ENCODE measurements around the gene NAA80.
"Not testable (repeated sequence)": the region's sequence is repeated elsewhere in the genome, so short reads cannot be mapped to it uniquely, and the experiment has no call there.

The NAA80 gene

DNA sequence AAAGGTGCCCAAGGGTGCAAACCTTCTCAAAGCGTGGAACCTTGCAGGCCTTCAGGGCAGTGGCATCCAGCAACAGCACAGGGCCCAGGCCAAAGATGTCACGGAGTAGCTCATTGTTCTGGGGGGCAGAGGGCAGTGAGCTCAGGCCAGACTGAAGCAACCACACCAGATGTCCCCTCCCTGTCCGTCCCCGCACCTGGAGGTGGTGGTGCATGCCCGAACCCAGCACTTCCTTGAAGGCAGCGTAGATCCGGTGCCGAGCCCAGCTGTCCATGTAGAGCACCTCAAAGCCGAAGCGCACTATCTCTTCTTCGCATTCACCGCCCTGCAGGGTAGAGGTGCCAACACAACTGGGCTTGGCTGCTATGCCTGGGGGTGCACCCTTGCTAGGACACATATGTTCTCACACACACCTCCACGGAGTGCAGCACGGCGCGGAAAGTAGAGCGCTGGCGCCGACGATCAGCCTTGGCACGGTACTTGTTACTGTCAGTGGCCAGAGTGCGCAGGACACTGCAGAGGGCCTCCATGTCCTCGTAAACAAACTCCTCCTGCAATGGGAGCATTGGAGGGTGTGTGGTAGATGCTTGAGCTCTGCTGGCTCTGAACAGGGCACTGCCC, 10.7 kb downstream of the NAA80 start:
- DNase-seq: no peak

DNA sequence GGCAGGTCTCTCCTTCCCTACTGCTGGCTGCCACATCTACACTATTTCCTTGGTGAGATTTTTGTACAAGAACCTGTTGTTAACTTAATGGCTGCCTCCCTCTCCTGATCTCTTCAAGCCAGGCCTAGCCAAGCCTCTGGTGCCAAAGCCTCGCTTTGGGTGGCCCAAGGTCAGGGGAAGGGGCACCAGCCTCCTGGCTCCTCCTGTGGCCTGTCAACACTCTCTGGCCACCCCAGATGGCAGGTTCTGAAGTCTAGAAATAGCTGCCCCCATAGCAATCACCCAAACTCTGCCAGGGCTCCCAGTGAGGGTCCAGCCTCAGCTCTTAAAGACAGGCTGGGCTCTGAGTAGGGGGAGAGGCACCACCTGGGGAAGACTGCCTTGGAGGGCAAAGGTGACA, 11.9 kb downstream of the NAA80 start:
- DNase-seq: no peak

DNA sequence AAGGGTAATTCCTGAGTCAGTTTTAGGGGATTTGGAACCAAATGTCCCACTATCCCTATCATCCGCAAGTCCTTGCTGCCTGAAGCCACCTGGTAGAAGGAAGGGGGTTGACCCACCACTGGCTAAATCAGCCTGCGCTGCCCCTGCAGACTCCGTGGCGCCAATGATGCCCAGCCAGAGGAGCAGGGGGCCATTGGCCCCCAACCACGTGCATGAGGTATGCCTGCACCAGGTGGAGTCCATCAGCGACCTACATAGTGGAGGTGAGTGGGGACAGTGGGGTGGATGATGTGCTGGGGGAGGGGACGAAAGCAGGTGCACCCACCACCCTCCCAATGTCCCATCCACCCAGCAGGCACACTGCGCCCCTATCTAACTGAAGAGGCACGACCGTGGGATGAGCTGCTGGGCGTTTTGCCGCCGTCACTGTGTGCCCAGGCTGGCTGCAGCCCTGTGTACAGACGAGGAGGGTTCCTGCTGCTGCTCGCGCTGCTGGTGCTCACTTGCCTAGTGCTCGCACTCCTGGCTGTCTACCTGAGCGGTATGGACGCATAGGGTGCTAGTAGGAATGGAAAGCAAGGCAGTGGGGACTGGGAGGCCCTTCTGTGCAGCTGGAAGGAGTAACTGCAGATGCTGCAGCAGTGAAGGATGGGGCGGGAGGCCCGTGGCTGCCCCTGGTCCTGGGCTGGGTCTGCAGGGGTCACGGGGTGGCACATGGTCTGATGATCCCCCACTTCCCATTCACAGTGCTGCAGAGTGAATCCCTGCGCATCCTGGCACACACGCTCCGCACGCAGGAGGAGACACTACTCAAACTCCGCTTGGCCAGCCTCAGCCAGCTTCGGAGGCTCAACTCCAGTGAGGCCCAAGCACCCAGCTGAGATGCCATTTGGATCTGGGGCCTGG, 12.6 kb downstream of the NAA80 start:
- DNase-seq: no peak

DNA sequence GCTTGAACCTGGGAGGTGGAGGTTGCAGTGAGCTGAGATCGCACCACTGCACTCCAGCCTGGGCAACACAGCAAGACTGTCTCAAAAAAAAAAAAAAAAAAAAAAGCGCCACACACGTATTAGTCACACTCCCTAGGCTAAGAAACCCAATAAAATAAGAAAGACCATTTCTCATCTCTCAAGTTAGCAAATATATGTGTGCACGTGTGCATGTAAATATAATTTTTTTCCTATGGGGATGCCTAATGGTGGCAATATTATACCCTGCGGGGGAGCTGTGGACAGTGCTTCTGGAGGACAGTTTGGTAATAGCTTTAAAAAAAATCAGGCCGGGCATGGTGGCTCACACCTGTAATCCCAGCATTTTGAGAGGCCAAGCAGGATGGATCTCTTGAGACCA, 15.1 kb downstream of the NAA80 start:
- DNase-seq: not testable (repeated sequence)

DNA sequence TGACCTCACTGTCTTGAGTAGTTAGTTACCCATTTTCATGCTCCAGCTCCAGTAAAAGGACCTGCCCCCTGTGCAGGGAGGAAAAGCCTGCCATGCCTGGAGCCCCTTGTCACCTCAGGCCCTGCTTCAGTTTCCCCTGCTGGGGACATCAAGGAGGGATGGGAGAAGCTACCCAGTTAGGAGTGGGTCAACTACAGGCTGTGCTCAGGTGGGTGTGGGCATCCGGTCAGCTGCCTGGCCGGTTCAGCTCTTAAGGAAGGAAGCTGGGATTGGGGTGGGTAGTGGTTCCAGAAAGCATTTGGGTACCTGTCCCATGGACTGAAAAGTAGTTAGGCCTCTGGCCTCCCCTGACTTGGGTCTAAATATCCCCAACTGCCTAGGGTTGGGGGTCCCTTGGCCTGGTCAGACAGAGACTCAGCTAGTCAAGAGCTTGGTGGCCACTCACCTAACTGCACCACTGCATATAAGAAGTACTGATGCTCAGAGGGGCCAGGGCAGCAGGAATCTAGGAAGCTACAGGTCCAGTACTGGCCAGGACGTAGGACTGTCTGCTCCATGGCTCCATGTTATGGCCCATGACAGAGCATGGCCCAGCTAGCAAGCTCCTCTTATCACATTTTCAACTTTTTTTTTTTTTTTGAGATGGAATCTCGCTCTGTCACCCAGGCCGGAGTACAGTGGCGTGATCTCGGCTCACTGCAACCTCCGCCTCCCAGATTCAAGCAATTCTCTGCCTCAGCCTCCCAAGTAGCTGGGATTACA, 19.8 kb downstream of the NAA80 start:
- no peak for DNase-seq

DNA sequence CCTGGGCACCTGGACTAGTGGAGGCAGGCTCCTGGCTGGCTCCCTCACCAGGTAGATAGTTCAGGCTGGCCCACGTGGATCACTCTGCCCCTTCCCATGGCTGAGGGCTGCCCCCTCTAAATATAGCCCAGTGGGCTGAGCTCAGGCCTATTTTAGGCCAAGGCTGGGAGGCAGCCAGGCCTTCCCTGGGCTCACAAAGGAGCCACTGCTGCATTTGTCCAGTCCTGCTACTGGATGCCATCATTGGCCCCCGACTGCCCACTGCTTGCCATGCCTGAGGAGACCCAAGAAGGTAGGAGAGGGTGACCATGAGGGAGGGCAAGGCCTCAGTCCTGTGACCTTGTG, 20.4 kb downstream of the NAA80 start, which contains the start of gene LSMEM2:
LSMEM2 (plus strand) TSS at position 208 of the 345 bp plus-strand sequence; CDS start at position 235, 27 bp downstream.
- no peak for DNase-seq

DNA sequence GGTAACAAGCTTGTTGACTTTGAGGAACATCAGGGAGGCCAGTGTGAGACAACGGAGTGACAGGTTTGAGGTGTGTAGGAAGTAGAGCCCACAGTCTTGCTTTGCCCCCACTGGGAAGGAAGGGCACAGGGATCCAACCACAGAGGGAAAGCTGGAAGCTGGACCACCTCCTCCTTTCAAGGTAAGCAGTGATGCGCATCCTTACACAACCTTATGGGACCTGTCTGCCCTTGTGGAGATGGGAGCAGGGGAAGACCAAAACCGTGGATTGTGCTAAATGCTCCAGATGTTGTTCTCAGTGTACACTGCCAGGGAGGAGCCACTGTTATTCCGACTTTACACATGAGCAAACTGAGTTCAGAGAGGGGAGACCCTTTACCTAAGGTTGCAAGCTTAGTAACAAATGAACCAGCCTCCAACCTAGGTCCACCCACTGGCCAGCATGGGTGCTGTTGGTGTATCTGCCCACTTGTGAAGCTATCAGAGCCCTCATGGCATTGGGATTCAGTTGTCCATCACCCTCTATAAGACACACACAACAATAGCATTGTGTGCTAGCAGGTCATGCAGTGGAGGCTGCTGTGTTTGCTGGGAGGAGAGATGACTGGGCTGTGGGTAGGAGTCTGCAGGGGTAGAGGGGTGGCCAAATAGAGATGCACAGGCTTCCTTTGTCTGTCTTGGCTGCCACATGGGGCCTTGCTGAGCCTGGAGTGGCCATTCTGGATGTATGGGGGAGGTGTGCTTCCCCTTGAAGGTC, 20.9 kb downstream of the NAA80 start:
- DNase-seq: no peak

DNA sequence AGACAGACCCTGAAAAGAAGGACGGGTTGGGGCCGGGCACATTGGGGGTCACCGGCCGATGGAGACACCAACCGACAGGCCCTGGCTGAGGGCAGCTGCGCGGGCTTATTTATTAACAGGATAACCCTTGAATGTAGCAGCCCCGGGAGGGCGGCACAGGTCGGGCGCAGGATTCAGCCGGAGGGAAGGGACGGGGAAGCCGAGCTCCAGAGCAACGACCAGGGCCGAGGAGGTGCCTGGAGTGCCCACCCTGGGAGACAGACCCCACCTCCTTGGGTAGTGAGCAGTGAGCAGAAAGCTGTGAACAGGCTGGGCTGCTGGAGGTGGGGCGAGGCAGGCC, 22.5 kb downstream of the NAA80 start:
- DNase-seq: no peak

DNA sequence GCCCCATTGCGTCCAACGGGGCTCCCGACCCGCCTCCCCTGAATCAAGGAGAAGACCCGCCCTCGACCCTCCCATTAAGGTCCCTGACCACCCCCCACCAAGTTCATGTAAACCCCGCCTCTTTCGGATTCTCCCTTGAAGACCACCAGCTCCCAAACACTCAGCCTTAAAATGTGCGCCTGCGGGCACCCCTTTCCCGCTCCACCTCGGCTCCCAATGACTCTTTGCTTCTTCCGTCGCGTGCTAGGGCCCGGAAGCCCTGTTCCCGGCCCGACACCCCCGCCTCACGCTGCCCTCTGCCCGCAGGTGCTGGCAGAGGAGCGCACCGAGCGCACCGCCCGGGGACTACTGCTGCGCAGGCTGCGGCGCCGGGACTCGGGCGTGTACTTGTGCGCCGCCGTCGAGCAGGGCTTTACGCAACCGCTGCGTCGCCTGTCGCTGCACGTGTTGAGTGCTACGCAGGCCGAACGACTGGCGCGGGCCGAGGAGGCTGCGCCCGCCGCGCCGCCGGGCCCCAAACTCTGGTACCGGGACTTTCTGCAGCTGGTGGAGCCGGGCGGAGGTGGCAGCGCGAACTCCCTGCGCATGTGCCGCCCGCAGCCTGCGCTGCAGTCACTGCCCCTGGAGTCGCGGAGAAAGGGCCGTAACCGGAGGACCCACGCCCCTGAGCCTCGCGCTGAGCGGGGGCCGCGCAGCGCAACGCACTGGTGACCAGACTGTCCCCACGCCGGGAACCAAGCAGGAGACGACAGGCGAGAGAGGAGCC, 23.0 kb downstream of the NAA80 start:
- no peak for DNase-seq

DNA sequence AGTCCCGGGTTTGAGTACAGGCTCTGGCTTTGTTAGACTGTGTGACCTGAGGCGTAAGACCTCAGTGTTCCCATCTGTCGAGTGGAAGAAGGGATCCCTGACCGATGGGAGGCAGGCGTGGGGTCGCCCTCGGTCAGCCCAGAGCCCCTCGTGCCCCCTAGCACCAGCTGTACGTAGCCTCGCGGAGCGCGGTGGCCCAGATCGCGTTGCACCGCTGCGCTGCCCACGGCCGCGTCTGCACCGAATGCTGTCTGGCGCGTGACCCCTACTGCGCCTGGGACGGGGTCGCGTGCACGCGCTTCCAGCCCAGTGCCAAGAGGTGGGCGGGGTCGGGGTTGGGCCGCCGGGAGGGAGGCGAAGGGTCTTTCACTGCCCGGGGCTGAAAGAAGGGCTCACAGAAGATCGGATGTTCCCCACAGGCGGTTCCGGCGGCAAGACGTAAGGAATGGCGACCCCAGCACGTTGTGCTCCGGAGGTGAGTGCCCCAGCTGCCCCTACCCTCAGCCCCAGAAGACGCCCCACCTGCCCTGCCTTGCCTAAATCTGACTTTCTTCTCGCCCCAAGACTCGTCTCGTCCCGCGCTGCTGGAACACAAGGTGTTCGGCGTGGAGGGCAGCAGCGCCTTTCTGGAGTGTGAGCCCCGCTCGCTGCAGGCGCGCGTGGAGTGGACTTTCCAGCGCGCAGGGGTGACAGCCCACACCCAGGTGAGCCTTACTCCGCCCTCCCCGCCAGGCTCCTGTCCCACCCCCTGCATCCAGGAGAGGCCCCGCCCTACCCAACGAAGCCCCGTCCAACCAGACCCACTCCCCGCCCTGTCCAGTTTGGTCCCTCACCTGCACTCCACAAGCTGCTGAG, 23.8 kb downstream of the NAA80 start:
- no peak for DNase-seq

DNA sequence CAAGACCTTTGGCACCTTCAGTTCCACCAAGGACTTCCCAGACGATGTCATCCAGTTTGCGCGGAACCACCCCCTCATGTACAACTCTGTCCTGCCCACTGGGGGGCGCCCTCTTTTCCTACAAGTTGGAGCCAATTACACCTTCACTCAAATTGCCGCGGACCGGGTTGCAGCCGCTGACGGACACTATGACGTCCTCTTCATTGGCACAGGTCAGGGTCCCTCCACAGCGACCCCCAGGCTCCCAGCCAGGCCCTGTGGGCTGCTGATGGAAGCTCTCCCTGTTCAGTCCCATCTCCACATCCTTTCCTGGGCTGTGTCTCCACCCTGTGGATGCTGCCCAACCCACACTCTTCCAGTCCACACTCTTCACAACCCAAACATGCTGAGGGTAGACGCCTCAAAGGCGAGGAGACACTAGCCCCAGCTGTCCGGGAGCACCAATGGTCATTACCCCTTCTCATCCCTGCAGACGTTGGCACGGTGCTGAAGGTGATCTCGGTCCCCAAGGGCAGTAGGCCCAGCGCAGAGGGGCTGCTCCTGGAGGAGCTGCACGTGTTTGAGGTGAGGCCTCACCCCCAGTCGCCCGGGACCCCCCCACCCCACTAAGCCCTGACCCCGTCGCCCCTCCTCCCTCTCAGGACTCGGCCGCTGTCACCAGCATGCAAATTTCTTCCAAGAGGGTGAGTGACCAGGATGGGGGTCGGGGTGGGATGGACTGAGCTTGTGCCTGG, 24.7 kb downstream of the NAA80 start:
- DNase-seq: no peak

DNA sequence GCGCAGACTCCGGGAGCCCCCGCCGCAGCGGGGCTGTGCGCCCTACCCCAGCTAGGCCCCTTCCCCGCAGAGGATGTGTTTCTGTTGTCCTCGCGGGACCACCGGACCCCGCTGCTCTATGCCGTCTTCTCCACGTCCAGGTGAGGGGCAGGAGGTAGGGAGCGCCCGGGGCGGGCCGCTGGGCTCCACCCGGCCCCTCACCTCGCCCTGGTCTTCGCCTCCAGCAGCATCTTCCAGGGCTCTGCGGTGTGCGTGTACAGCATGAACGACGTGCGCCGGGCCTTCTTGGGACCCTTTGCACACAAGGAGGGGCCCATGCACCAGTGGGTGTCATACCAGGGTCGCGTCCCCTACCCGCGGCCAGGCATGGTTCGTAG, 25.5 kb downstream of the NAA80 start:
- no peak for DNase-seq

DNA sequence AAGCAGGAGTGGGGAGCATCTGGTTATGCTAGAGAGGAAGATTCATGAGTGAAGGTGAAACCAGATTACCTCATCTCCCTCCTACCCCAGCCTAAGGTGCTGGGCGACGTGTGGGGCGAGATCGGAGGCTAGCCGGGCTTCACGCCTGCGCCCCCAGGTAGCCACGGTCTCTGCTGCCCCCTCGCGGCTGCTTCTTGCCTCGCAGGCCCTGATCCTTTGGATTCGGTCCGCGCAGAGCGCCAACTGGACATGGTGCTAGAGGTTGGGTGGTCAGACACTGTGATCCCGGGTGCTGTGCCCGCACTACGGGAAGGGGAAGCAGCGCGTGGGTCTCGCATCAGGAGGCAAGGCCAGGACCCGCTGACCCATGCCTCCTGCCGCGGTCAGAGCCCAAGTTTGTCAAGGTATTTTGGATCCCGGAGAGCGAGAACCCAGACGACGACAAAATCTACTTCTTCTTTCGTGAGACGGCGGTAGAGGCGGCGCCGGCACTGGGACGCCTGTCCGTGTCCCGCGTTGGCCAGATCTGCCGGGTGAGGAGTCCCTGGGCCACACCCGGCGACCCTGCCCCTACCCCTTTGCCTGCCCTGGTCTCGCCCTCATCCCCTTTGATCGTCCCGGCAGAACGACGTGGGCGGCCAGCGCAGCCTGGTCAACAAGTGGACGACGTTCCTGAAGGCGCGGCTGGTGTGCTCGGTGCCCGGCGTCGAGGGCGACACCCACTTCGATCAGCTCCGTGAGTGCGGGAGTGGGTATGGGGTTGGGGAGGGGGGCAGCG, 26.1 kb downstream of the NAA80 start:
- no peak for DNase-seq

DNA sequence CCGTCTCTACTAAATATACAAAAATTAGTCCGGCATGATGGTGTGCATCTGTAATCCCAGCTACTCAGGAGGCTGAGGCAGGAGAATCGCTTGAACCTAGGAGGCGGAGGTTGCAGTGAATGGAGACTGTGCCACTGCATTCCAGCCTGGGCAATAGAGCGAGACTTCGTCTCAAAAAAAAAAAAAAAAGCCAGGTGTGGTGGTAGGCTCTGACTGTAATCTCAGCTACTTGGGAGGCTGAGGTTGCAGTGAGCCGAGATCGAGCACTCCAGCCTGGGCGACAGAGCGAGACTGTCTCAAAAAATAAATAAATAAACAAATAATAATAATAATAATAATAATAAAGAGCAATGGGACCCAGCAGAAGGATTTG, 26.7 kb downstream of the NAA80 start:
- not testable (repeated sequence) for DNase-seq

DNA sequence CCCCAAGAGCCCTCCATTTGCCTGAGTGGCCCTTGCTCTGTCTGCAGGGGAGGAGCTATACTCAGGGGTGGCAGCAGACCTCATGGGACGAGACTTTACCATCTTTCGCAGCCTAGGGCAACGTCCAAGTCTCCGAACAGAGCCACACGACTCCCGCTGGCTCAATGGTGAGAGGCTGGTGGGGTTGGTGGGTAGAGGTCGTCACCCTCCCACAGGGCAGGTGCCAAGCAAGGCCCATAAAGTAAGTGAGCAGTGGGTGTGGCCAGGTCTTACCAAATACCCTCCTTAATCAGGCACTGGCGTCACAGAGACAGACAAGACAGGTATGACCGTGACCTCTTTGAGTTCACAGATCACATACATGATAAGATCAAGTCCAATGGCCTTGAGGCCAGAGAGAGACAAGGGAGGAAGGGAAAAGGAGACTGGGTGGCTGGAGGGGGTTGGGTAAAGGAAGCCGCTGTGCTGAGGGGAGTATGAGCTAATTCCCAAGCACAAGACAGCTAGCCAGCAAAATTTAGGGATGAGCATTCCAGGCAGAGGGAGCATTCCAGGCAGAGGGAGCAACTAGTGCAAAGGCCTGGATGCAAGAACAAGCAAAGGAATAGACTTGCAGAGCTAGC, 27.8 kb downstream of the NAA80 start:
- DNase-seq: no peak

DNA sequence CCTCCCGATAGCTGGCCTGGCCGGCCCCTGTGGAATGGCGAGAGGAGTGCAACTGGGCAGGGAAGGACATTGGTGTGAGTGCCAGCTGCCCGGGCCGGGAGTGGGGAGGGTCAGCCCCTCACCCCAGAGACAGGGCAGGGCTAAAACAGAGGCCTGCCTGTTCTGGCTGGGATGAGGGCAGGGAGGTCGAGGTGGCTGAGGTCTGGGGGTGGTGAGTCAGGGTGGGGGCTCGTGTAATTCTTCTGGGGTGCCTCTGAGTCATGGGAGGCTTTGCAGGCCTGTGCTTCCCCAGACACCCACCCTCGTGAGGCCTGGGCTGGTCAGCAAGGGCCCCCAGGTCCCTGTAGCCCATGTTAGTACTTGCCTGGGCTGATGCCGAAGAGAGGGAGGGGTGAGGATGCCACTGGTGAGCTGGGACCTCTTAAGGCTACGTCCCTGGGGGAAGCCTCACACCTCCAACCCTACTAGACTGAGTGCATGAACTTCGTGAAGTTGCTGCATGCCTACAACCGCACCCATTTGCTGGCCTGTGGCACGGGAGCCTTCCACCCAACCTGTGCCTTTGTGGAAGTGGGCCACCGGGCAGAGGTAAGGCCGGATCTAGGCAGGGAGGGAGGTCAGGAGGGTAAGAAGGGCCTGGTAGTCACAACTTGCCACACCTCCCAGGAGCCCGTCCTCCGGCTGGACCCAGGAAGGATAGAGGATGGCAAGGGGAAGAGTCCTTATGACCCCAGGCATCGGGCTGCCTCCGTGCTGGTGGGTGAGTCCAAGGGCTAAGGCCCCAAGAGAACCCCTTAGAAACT, 28.6 kb downstream of the NAA80 start:
- DNase-seq: no peak

DNA sequence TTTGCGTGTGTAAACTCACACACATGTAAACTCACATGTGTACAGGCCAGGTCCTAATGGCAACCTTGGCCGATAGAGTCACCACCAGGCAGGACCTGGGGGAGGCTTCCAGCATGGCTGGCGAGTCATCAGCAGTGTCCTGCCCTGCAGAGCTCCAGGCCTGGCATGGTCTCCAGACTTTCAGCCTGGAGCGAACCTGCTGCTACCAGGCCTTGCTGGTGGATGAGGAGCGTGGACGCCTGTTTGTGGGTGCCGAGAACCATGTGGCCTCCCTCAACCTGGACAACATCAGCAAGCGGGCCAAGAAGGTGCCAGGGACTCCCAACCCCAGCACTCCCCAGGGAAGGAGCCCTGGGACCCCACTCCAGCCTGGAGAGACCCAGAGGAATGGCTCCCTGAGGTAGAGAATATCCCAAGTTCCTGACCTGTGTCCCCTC, 29.2 kb downstream of the NAA80 start:
- DNase-seq: no peak

DNA sequence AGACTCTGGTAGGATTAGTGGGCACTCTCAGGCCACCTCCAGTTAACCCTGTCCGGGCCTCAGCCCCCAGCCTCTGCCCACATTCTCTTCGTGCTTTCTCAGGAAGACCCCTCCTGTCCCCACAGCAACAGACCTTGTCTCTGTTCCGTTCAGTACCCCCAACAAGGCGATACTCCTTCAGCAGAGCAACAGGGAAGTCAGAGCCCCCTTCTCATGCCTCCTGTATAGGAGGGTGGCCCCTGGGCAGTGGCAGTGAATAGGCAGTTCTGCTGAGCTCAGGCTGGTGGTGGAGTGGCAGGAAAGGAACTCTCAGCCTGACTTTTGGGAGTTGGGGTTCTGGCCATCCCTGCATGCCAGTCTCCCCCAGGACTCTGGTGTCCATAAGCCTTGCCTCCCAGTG, 29.7 kb downstream of the NAA80 start:
- DNase-seq: no peak

Measured in DMS 273 treated with DMSO at 0.1 percent for 48 hours (cell line).